Right lobe of liver (tissue), 6 donors: Measurements from ENCODE around the gene MYBPC3. TPM values are rescaled to one million over a fixed set of nuclear protein-coding genes. Genes with fewer than 3 reads are reported as not detected.

Source experiments
- ATAC-seq, 4 donors: fragments of 200-7000 bp; cut with Tn5 transposase; one replicate each; pipeline ENCODE4 v1.9.1; 2020; ENCODE audit warnings: mild to moderate bottlenecking in 4 of 4, moderate library complexity in 4 of 4
- DNase-seq, 3 donors: peaks; one replicate each; pipeline ENCODE4 v3.0.0-alpha.2; 2020
- H3K27ac ChIP-seq, 3 donors: fragments of 200-600 bp; one replicate each; pipeline ENCODE4 v1.8.0; 2022
- H3K27me3 ChIP-seq, 2 donors: fragments of 200-600 bp; one replicate each; pipeline ENCODE4 v1.8.0; 2022
- H3K36me3 ChIP-seq, 4 donors: fragments of 200-600 bp; sonication (generic) in 1 of 4; one replicate each; pipeline versions ENCODE4 v1.5.1 to v1.8.0; 2017 to 2022; ENCODE audit warnings: control low read depth in 1 of 4
- H3K4me1 ChIP-seq, 4 donors: fragments of 200-600 bp; sonication (generic) in 1 of 4; one replicate each; pipeline versions ENCODE4 v1.5.1 to v1.8.0; 2017 to 2022; ENCODE audit warnings: control low read depth in 1 of 4
- H3K4me3 ChIP-seq, 3 donors: fragments of 200-600 bp; one replicate each; pipeline ENCODE4 v1.8.0; 2022
- H3K9me3 ChIP-seq, 4 donors: fragments of 200-600 bp; sonication (generic) in 1 of 4; one replicate each; pipeline versions ENCODE4 v1.5.1 to v1.8.0; 2017 to 2022; ENCODE audit warnings: control low read depth in 1 of 4
- CTCF ChIP-seq, 4 donors: fragments of 200-600 bp in 3 of 4; fragments of 450-650 bp in 1 of 4; IDR thresholded peaks; one replicate each; pipeline versions ENCODE4 v1.5.1 to v1.8.0; 2016 to 2022; ENCODE audit warnings: antibody characterized with exemption in 4 of 4, mild to moderate bottlenecking in 2 of 4
- POLR2A ChIP-seq: fragments of 450-650 bp; IDR thresholded peaks from one replicate; pipeline ENCODE4 v1.6.1; 2017; ENCODE audit warnings: antibody characterized with exemption, mild to moderate bottlenecking
- WGBS: methylation state at CpG from one replicate; pipeline ENCODE4 v1.1.6; 2018; ENCODE audit warnings: low coverage, low lambda C conversion rate; ENCODE audit not compliant: insufficient coverage; ENCODE audit errors: missing lambda C conversion rate; 5-methylcytosine and 5-hydroxymethylcytosine counted together
- intact Hi-C, 2 donors: fragments of 100-400 bp; cut with DNase I; formaldehyde crosslinking; loops; one replicate each; pipeline versions ENCODE4 v1.11.2 to v1.14.1; 2022
- total RNA-seq, 6 experiments: library from RNA; depleted of rRNA in 2 of 6; stranded (reverse); fragments of >200 nt in 2 of 6; fragmentation: NEBNext Ultra II Directional in 3 of 6; extraction: Animal tissue kit (Norgen Biotek cat#: 25700) in 3 of 6; gene quantifications; one replicate each; pipeline versions ENCODE4 v1.1.0 to v1.2.4, GENCODE V29; 2016 to 2023
- donor health status: DM: no; HTN: yes; CAD: no.
- donor health status: DM: no; HTN: no; CAD: no.
- donor health status: DM: no; HTN: no; CAD: no.
- donor health status: DM: no; HTN: yes; CAD: no.
- donor health status: DM: no; HTN: yes; CAD: no.

Gene MYBPC3
- total RNA-seq, 6 experiments from 2014 or later, result 0.04 to 0.24 (median 0.13) TPM; not detected in 1

DNA sequence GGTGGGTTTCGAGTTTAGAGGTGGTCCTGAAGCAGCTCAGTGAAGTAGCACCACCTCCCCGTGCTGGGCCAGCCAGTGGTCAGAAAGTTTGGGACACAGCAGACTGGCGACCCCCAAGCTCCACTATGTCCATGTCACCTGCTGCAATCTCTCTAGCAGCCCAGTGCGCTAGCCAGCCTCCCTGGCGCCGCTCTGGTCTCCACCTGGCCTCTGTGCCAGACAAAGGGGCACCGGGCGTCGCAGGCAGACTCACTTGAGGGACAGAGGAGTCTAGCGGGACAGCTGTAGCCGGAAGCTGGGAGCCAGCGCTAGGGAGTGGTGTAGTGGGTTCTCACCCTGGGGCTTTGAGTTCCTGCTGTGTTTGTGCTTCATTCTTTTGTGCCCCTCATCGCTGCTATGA, 25.5 kb downstream of the MYBPC3 start:
- intact Hi-C loops, result no loop called here
- 92% methylated on average over 7 of the region's 13 CpGs for WGBS
- Histone ChIP-seq H3K36me3 (peaks cover 0 to 39% (median 16%) of the 10 kb centered on the region in 4 donors), H3K9me3 (no peaks in the 10 kb centered on the region), H3K27me3 (no peaks in the 10 kb centered on the region), H3K4me3 (no peak overlapping the region), H3K4me1 (no peaks in the 10 kb centered on the region), H3K27ac (no peak overlapping the region)
- DNase-seq (no peak), ATAC-seq (no peak)
- TF ChIP-seq CTCF (IDR thresholded peaks at IDR 0.05) (no peak), POLR2A (no peak)

DNA sequence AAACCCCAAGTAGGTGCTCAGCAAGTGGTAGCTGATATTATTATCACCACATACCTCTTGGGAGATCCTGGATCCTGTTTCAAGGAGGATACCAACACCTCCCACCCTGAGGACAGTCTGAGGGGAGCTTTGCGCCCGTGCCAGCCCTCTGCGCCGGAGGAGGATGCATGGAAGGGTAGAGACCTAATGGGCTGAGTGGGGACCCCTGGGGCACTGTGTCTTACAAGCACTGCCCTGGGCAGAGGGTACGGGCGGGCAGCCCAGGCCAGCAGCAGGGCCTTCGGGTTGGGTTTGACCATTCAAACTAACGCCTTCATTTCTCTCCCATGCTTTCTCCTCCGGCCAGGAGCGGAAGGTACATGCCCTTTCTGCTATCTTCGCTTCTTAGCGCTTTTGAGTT, 26.3 kb downstream of the MYBPC3 start:
- no peak for ATAC-seq
- no peak for DNase-seq
- no peak overlapping the region for H3K4me3 ChIP-seq
- H3K9me3 ChIP-seq, result no peaks in the 10 kb centered on the region
- peaks cover 0 to 45% (median 18%) of the 10 kb centered on the region in 4 donors for H3K36me3 ChIP-seq
- H3K27ac ChIP-seq, result no peak overlapping the region
- no peaks in the 10 kb centered on the region for H3K27me3 ChIP-seq
- TF ChIP-seq POLR2A (no peak), CTCF (IDR thresholded peaks at IDR 0.05) (no peak)
- H3K4me1 ChIP-seq, result no peaks in the 10 kb centered on the region
- intact Hi-C loops, result no loop called here
- 100% methylated on average over 1 of the region's 12 CpGs for WGBS

DNA sequence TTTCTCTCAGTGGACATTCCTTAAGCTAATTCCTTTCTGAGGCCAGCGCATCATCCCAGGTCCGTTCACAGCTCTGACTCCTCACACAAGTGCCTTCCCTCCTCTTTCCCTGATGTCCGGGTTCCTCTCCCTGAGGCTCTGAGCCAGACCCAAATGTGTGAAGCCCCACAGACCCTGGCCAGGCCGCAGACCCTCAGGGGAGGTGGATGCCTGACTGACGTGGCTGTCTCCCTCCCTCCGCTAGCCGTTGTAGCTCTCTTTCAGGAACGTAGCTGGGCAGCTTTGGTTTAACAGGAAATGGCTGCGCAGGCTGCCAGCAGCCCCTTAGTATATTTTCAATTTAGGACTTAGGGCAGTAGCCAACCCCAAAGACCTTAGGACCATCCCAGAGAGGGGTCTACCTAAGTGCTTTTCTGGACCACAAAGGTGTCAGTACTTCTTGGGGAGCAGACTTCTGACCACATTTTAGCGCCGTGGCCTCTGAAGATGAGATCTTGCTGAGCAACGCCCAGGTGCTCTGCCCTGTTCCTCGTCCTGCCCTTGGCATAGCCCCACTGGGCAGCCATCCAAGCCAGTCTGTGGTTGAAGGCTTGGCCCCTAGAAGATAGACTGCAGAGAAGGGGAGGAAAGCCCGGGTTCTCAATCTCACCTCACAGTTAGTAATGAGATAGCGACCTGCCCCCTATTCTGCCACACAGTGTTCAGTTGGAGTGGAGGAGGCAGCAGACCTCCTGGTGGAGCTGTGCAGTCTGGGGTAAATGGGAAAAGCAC, 27.0 kb downstream of the MYBPC3 start:
- Histone ChIP-seq H3K27me3 (no peaks in the 10 kb centered on the region), H3K36me3 (peaks cover 0 to 45% (median 18%) of the 10 kb centered on the region in 4 donors), H3K4me1 (no peaks in the 10 kb centered on the region), H3K27ac (no peak overlapping the region), H3K4me3 (no peak overlapping the region), H3K9me3 (no peaks in the 10 kb centered on the region)
- 71% methylated on average over 9 of the region's 15 CpGs for WGBS
- intact Hi-C loops, result no loop called here
- TF ChIP-seq POLR2A (no peak), CTCF (IDR thresholded peaks at IDR 0.05) (no peak)
- no peak for ATAC-seq
- DNase-seq, result no peak

- Histone ChIP-seq H3K4me1 (no peaks in the 10 kb centered on the region), H3K27me3 (no peaks in the 10 kb centered on the region), H3K4me3 (no peak overlapping the region), H3K9me3 (no peaks in the 10 kb centered on the region), H3K36me3 (peaks cover 0 to 45% (median 18%) of the 10 kb centered on the region in 4 donors), H3K27ac (no peak overlapping the region)
- no peak for DNase-seq
- TF ChIP-seq CTCF (IDR thresholded peaks at IDR 0.05) (no peak), POLR2A (no peak)
- 90% methylated on average over 2 of the region's 12 CpGs for WGBS
- intact Hi-C loops, result no loop called here
- ATAC-seq, result no peak
These were observed 28.0 kb downstream of the MYBPC3 start for GRCh38 chr11:47324520-47324919.
